ENCODE measurements around the gene MACROD2. TPM values are rescaled to one million over a fixed set of nuclear protein-coding genes. Genes with fewer than 3 reads are reported as not detected.

Gene MACROD2
- total and polyA plus RNA-seq, 4 donors, result 0.66 to 10.5 (median 3.3) TPM

GRCh38 chr20:14488756-14489479 is 493.6 kb downstream of the MACROD2 start:
- no peaks in the 10 kb centered on the region for H3K36me3 ChIP-seq (ENCODE audit: control insufficient read depth in 4 of 4, insufficient read depth in 3 of 4, low read depth in 1 of 4, low read length in 3 of 4)
- peaks cover 0 to 3% (median 0%) of the 10 kb centered on the region in 4 donors for H3K4me1 ChIP-seq (ENCODE audit: control insufficient read depth in 4 of 4, insufficient read depth in 4 of 4, low read length in 3 of 4)
- H3K27me3 ChIP-seq (ENCODE audit: control insufficient read depth in 4 of 4, insufficient read depth in 4 of 4, low read length in 3 of 4), result no peaks in the 10 kb centered on the region
- no peak overlapping the region for H3K4me3 ChIP-seq (ENCODE audit: low read depth in 1 of 3, low read length in 3 of 3)
- no peaks in the 10 kb centered on the region for H3K9me3 ChIP-seq (ENCODE audit: control insufficient read depth in 4 of 4, low read length in 3 of 4)
- DNase-seq (ENCODE audit: low spot score), result no peak
- H3K27ac ChIP-seq (ENCODE audit: low read depth in 1 of 2, low read length in 2 of 2), result no peak overlapping the region
- no peak overlapping the region for H3K9ac ChIP-seq (ENCODE audit: low read depth in 1 of 2, low read length in 2 of 2)
- 71% methylated on average over 5 of the region's 5 CpGs for WGBS
- TF ChIP-seq RAD21 (IDR thresholded peaks at IDR 0.05) (no peak), GABPA (IDR thresholded peaks at IDR 0.05 in 1 of 2, conservative IDR thresholded peaks at IDR 0.05 in 1 of 2) (no peak), TAF1 (conservative IDR thresholded peaks at IDR 0.05) (no peak), REST (IDR thresholded peaks at IDR 0.05) (no peak), YY1 (IDR thresholded peaks at IDR 0.05) (no peak), FOXA2 (IDR thresholded peaks at IDR 0.05) (no peak), SP1 (IDR thresholded peaks at IDR 0.05) (no peak), CTCF (IDR thresholded peaks at IDR 0.05; ENCODE audit: low read depth, low read length, missing input control) (no peak), HNF4A (conservative IDR thresholded peaks at IDR 0.05) (no peak), NR2F2 (IDR thresholded peaks at IDR 0.05) (no peak), EGR1 (IDR thresholded peaks at IDR 0.05; ENCODE audit: low read depth in 2 of 2) (no peak), HNF4G (IDR thresholded peaks at IDR 0.05) (no peak), RXRA (IDR thresholded peaks at IDR 0.05) (no peak), ATF3 (IDR thresholded peaks at IDR 0.05) (no peak), ZBTB33 (IDR thresholded peaks at IDR 0.05) (no peak), MAX (IDR thresholded peaks at IDR 0.05) (no peak)

Measured in liver (tissue), 9 donors.